ENCODE results near the gene ALCAM. TPM values are rescaled to one million over a fixed set of nuclear protein-coding genes. Genes with fewer than 3 reads are reported as not detected.

Gene ALCAM
- total RNA-seq, 4 donors from 2014 or later, result 18.6 to 43.7 (median 21.2) TPM

GRCh38 chr3:105620236-105620635, 253.5 kb downstream of the ALCAM start:
- no peak for DNase-seq
- Histone ChIP-seq H3K9me3 (no peaks in the 10 kb centered on the region), H3K27ac (no peak overlapping the region), H3K4me1 (no peaks in the 10 kb centered on the region), H3K36me3 (no peaks in the 10 kb centered on the region), H3K4me3 (no peak overlapping the region), H3K27me3 (no peaks in the 10 kb centered on the region)
- TF ChIP-seq CTCF (IDR thresholded peaks at IDR 0.05) (no peak), POLR2A (IDR thresholded peaks at IDR 0.05) (no peak)

- Histone ChIP-seq H3K4me3 (no peak overlapping the region), H3K9me3 (no peaks in the 10 kb centered on the region), H3K36me3 (no peaks in the 10 kb centered on the region), H3K27ac (no peak overlapping the region), H3K4me1 (no peaks in the 10 kb centered on the region), H3K27me3 (no peaks in the 10 kb centered on the region)
- no peak for DNase-seq
- TF ChIP-seq CTCF (IDR thresholded peaks at IDR 0.05), result no peak
- no peak for TF ChIP-seq POLR2A (IDR thresholded peaks at IDR 0.05)
Observed at GRCh38 chr3:105622169-105622568, 255.5 kb downstream of the ALCAM start.

Measured in Peyer's patch (tissue), 4 donors.